Amniotic epithelial cell (primary cell): ENCODE measurements around the gene SMIM29.
"Not testable (repeated sequence)": the region's sequence is repeated elsewhere in the genome, so short reads cannot be mapped to it uniquely, and the experiment has no call there.

ENCODE experiments used
- DNase-seq: peaks from one replicate; pipeline ENCODE4 v3.0.0-alpha.2; 2010; ENCODE audit warnings: low read depth

Gene SMIM29

GRCh38 chr6:34267746-34268145 lies 18.9 kb upstream of the SMIM29 start:
- DNase-seq: no peak

GRCh38 chr6:34263484-34263883 lies 14.7 kb upstream of the SMIM29 start:
- DNase-seq: not testable (repeated sequence)

- DNase-seq: no peak
Measured at GRCh38 chr6:34260576-34261267, 11.9 kb upstream of the SMIM29 start.

DNA sequence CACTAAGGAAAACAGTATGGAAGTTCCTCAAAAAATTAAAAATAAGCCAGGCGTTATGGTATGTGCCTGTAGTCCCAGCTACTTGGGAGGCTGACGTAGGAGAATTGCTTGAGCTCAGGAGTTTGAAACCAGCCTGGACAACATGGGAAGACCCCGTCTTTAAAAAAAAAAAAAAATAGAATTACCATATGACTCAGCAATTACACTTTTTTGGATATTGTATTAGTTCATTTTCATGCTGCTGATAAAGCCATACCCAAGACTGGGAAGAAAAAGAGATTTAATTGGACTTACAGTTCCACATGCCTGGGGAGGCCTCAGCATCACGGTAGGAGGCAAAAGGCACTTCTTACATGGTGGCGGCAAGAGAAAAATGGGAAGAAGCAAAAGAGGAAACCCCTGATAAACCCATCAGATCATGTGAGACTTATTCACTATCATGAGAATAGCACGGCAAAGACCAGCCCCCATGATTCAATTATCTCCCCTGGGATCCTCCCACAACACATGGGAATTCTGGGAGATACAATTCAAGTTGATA lies 10.8 kb upstream of the SMIM29 start:
- no peak for DNase-seq

DNA sequence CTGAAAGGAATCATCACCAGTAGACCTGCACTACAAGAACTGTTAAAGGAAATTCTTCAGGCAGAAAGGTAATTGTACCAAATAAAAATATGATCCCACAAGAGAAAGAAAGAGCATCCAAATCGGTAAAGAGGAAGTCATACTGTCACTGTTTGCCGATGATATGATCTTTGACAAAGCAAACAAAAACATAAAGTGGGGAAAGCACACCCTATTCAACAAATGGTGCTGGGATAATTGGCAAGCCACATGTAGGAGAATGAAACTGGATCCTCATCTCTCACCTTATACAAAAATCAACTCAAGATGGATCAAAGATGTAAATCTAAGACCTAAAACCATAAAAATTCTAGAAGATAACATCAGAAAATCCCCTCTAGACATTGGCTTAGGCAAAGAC lies 3.6 kb upstream of the SMIM29 start:
- not testable (repeated sequence) for DNase-seq

DNA sequence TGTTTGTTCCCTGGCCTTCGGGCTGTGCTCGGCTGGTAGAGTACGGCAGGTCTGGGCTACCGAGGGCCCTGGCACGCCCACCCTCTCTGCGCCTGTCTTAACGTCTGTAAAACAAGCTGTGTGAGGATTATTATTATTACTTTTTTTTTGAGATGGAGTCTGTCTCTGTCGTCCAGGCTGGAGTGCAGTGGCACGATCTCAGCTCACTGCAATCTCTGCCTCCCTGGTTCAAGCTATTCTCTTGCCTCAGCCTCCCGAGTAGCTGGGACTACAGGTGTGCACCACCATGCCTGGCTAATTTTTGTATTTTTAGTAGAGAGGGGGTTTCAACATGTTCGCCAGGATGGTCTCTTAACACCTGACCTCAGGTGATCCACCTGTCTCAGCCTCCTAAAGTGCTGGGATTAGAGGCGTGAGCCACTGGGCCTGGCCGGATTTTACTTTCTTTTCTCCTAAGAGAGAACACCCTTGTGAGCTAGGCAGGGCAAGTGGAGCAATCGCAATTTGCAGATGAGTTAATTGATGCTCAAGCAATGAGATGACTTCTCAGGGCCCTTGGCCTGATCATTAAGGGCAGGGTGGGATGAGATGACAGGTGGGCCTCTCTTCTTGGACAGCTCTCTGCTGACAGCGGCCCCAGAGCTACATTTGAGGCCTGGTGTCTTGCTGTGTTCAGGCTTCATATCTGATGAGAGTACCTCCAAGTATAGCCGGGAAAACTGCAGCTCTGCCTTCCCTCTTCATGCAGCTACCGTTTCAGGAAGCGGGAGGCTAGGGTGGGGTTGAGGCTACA lies 859 bp upstream of the SMIM29 start:
- DNase-seq: no peak

- DNase-seq: peak; percentile 49
Measured at GRCh38 chr6:34248198-34248726, 544 bp downstream of the SMIM29 start.

DNA sequence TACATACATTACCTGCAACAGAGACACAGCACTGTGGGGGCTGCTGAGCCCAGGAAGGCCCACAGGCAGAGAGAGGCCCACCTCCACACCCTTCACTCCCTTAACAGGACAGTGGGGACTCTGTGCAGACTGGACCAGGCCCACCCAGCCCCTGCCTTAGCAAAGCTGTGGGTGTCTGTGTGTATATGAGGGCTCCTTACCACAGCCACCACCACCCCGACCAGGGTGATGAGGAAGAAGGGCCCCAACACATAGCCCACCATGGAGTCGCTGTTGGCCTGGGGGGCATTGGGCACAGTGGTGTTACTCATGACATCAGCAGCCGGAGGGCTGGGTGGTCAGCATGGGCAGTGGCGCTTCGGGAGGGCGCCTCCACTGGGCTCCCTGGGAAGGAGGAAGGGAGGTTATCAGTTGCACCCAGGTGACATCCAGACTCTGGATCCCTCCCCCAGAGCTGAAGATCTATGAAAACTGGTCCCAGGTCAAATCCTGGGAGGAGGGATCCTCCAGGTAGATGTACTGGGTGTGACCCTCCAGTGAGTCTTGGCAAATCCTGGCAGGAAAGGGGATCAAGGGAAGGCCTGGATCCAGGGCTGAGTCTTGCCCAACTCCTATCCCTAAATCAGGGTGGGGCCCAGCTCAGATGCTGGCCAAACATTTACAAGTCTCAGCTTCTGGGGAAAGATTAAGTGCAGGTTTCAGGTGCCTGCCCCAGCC lies 1.2 kb downstream of the SMIM29 start:
- DNase-seq: no peak

DNA sequence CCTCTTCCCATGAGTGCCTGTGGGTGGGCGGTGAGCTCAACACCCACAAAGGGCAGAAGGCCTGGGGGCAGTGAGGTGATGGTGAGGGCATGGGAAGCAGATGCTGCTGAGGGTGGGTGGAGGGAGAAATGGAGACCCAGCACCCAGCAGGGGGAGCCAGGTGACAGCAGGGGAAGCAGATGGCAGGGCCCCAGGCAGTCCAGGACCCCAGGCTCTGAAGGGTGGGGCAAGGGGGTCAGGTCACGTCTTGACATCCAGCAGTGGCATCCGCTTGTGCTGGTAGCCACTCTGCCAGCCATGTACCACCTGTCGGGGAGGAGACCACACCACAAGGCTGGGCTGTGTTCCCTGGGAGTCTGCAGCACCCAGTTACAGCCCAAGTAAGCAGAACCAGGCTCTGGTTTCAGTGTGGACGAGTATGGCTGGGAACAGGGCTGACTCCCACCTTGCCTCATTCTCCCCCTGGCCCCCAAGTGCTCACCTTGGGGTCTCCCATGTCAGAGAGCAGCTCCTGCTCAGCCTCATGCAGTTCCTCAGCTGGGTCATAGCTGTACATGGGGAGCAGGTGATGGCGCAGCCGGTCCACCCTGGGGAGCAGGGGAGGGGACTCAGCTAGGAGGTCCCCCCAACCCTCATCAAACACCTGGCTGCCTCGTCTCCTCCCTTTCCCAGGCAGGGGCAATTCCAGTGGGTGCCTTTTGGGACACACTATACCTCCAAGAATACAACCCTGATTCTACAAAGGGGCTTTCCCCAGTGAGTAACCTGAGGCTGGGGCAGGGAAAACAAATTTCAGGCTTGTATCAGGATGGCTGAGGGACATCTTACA lies 2.0 kb downstream of the SMIM29 start:
- no peak for DNase-seq

DNA sequence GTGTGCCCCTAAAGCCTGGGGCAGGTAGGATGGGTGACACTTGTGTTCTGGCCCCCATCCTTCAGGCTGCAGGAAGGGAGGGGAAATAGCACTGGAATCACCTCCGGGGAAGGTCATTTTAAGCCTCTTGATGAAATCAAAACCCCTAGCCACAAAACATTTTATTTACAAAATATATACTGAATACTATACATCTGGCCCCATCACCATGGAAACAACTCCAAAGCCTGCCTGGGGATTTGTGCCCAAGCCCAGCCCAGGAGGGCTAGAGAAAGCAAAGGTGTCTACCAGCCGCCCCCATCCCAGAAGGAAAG lies 2.6 kb downstream of the SMIM29 start:
- DNase-seq: no peak

DNA sequence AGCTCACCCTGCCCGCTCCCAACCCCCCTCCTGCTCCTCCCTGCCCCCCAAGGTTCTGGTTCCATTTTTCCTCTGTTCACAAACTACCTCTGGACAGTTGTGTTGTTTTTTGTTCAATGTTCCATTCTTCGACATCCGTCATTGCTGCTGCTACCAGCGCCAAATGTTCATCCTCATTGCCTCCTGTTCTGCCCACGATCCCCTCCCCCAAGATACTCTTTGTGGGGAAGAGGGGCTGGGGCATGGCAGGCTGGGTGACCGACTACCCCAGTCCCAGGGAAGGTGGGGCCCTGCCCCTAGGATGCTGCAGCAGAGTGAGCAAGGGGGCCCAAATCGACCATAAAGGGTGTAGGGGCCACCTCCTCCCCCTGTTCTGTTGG lies 3.1 kb downstream of the SMIM29 start:
- not testable (repeated sequence) for DNase-seq

GRCh38 chr6:34245032-34245760 lies 3.6 kb downstream of the SMIM29 start:
- not testable (repeated sequence) for DNase-seq

- DNase-seq: peak; percentile 91
Measured at GRCh38 chr6:34243901-34244884, 4.6 kb downstream of the SMIM29 start.

DNA sequence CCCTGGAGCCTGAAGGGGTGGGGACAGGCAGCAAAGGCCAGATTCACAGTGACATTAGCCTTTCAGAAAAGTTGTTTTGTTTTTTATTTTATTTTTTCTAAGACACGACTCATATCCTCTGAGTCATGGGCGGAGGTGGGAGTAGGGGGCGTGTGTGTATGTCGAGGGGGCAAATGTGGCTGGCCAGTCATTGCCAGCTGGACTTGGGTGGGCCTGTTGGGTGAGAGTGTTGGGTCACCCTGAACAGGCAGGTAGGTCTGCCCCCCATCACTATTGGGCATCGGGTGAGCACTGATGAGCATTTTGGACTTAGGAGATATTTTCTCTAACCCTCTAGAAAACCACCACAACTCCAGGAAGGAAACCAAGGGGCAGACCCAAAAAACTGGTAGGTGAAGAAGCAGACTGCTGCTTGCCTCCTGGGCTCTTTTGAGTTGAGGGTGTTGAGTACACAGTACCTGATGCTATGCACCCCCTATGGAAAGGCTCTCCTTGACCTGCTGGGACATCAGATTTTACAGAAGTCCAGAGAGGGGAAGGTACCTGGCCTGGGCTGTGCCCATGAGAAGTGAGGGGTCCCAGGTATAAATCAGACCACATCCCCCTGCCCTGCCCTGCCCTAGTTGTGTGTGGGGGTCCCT lies 5.6 kb downstream of the SMIM29 start:
- peak; percentile 41 for DNase-seq

- DNase-seq: no peak
Measured at GRCh38 chr6:34242252-34243130, 6.3 kb downstream of the SMIM29 start.

- no peak for DNase-seq
Measured at GRCh38 chr6:34241351-34242215, 7.2 kb downstream of the SMIM29 start.
